Activated CD8-positive, alpha-beta memory T cell treated with anti-CD3 and anti-CD28 coated beads, Interleukin-2, amount 50 U/mL, for 1 hour (primary cell): Measurements from ENCODE around the gene ADGRL2.

ENCODE experiments used
- DNase-seq: peaks from one replicate; pipeline ENCODE4 v3.0.0-alpha.2; 2020; ENCODE audit errors: extremely low read depth

Gene ADGRL2

GRCh38 chr1:81805537-81806431, 5.0 kb downstream of the ADGRL2 start:
- DNase-seq: no peak

DNA sequence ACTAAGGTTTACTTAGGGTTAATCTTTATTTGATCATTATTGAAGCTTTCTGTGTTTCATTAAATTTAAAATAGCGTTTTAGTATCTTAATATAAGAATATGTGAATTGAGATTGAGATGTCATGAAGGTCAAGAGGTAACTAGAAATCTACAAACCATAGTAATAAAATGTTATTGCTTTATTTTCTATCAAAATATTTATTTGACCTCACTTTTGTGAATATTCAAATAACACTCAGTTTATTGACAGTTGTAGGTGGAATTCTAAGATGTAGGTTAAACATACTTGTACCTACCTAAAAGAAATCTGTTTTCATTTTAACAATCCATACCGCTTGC, 5.7 kb downstream of the ADGRL2 start:
- DNase-seq: no peak

GRCh38 chr1:81808760-81809159, 8.0 kb downstream of the ADGRL2 start:
- no peak for DNase-seq

DNA sequence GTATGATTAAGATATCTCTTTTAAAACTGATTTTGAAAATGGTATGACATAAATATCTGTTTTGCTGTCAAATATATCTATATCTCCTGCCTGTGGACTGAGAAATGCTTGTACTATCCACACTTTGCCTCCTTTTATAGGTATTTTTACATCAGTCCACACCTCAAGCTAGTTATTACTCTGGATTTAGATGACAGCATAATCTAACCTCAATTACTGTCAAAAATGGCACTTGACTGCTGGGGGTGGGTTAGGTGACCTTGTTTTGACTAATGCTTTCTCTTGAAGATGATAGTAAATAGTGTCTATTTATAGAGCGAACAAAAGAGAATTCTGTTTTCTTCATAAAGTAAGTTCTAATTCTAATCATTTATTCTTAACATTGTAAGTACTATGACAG, 9.1 kb downstream of the ADGRL2 start:
- DNase-seq: no peak

DNA sequence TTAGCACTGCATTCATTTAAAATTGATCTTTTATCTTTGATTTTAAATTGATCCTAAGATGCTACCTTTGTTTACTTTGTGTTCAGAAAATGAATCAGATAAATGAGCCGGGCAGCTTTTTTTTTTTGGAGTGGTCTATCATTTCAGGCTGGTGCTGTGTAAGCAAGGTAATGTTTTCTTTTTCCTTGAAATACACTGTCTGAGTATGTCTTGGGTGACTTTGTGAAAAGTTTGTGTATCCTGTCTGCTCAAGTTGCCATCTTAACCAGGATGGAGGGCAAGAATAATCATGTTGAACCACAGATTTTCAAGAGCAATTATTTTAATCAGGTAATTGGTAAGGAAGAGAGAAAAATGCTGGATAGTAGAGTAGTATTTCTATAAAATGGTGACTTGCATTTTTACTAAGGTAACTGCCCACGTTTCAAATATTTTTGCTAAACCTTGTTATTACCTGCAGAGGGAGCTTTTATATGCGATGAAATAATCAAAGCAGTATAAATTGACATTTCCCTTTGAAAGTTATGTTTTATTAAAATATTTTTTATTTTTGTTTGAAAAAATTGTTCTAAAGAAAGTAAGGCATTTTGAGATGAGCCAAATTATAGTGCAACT, 11.1 kb downstream of the ADGRL2 start:
- no peak for DNase-seq

DNA sequence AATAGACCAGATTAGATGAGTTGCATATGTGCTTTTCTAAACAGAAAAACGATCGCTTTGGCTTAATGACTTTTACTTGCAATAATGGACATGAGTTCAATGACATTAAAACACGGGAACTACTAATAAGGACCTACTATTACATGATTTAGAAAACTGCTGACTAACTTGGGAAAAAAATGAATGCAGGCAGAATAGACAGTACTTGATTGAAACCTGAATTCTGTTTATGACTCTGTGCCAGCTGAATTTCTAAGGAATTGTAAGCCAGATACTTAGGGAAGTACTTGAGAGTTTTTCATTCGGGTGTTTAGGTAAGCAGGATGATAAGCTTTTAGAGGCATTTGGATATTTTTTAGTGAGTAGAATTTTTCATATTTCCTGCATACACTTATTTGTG, 12.0 kb downstream of the ADGRL2 start:
- no peak for DNase-seq

GRCh38 chr1:81813691-81814090, 13.0 kb downstream of the ADGRL2 start:
- no peak for DNase-seq

GRCh38 chr1:81819613-81820012, 18.9 kb downstream of the ADGRL2 start:
- no peak for DNase-seq

- no peak for DNase-seq
Observed at GRCh38 chr1:81820765-81821164, 20.0 kb downstream of the ADGRL2 start.

DNA sequence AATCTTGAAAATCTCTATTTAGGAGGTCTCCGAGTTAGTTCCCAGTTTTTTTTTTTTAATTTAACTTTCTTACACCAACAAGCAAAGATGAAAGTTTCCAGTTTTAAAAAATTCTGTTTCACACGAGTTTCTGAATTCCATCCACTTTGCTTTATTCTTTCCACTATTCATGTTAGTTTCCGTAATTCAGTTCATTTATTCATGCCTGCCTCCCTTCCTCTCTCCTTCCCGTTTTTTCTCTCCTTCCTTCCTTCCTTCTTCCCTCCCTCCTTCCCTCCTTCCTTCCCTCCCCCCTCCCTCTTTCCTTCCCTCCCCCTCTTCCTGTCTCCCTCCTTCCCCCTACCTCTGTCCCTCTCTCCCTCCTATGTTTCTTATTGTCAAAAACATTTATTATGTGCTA, 22.3 kb downstream of the ADGRL2 start:
- DNase-seq: no peak

- DNase-seq: no peak
Observed at GRCh38 chr1:81824759-81825158, 24.0 kb downstream of the ADGRL2 start.

DNA sequence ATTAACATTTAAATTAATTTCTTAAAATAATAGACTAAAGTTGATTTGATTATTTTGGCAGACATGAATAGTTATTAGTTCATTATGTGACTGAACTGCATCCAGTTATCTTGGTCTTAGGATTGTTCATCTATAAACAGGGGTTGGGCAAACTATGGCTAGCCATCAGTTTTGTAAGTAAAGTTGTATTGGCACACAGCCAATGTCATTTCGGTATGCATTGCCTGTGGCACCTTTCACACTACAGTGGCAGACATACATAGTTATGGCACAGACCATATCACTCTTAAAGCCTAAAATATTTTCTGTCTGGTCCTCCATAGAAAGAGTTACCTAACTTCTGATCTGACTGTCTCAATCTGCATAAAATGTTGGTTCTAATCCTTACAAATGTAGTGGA, 27.2 kb downstream of the ADGRL2 start:
- no peak for DNase-seq

GRCh38 chr1:81832573-81832972, 31.8 kb downstream of the ADGRL2 start:
- DNase-seq: no peak

DNA sequence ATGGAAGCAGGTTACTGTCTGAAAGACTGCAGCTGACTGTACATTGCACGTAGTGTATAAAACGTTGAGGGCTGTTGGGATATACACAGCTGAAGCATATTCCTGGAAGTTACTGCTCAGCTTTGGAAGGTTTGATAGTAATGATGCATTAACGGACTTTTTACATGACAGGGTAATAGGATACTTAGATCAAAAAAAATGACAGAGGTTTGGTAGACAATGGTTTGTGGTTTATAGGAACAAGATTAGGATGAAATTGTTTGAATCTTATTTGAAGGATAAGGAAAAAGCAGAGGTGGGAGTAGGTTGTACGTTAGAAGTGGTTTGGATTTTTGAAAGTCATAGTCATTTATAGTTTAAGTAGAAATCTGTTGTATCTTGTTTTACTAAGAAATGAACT, 33.0 kb downstream of the ADGRL2 start:
- no peak for DNase-seq

GRCh38 chr1:81834268-81834667, 33.5 kb downstream of the ADGRL2 start:
- no peak for DNase-seq

DNA sequence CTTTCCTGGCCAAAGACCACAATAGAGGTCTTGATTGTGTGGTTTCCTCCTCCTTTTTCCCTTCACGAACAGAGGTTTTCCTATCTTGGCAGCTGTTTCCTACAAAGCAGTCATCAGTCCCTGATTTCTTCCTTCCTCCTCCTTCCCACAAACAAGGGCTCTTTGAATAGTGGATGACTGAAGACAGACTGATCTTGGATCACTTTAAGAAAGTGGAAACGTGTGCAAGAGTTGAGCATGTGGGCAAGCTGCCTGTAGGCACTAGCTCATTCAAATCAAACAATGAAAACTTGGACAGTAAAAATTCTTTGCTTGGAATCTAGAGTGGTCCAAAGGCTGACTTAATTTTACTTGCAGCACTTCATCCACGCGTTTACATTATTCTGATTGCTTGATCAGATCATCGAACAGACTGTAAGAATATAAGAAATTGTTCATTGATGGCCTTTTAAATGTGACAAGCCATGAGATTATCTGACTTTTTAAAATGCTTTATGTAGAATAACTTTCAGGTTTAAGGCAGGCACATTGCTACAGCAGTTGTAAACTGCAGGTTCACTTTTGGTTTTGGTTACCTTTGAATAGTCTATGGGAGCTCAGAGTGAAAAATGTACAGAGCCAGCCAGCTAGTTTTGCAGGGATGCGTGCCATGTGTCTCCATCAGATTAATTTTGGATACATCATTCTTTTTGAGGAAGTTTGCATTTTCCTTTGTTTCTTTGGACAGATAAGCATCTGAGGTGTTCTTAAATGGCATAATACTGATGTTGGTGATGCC, 34.4 kb downstream of the ADGRL2 start:
- no peak for DNase-seq

GRCh38 chr1:81836007-81836626, 35.4 kb downstream of the ADGRL2 start:
- no peak for DNase-seq

DNA sequence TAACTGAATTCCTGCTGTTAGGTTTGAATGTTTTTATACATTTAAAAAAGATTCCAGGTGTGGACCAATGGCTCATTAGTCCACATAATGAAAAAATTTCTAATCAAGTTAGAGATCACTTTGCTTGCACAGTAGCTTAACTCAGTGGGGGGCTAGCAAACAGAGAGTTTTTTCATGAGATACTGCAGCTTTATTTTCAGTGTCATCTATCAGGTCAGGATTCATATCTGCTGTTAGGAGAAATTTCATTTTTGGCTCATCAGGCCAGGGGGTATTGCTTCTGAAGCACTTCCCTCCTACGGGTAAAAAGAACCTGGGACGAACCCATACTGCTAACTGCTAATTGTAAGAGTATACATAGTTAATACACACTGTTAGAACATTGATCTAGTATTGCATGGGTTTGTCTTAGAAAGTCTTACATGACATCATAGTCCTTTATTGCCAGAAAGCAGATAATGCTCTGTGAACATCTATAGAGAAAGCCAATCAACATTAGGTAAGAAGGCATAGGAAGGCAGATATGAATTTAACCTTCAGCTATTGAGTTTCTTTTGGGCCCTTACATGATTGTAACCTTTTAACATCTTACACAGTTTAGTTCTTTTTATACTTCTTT, 38.0 kb downstream of the ADGRL2 start:
- DNase-seq: no peak

DNA sequence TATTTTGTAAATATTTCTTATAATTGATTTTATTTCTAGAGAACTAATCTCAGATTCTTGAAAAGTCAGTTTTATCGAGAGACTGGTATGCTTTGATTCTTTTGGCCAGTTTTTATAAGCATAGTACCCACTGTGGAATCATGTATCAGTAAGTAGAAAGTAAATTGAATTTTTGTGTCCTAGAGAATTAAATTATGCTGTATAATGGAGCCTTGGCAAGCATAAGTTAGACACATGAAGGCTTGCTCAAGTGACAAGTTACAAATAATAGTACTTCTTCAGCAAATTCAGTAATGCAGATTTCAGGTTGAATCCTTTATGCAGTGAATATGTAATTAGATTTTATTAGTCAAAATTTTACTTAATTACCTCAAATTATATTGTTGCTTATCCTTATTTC, 40.1 kb downstream of the ADGRL2 start:
- DNase-seq: no peak

- DNase-seq: no peak
Observed at GRCh38 chr1:81841795-81842194, 41.1 kb downstream of the ADGRL2 start.

GRCh38 chr1:81844477-81844876, 43.7 kb downstream of the ADGRL2 start:
- DNase-seq: no peak

GRCh38 chr1:81846630-81847029, 45.9 kb downstream of the ADGRL2 start:
- DNase-seq: no peak
